Measurements from ENCODE around the gene DRD2.

DNA sequence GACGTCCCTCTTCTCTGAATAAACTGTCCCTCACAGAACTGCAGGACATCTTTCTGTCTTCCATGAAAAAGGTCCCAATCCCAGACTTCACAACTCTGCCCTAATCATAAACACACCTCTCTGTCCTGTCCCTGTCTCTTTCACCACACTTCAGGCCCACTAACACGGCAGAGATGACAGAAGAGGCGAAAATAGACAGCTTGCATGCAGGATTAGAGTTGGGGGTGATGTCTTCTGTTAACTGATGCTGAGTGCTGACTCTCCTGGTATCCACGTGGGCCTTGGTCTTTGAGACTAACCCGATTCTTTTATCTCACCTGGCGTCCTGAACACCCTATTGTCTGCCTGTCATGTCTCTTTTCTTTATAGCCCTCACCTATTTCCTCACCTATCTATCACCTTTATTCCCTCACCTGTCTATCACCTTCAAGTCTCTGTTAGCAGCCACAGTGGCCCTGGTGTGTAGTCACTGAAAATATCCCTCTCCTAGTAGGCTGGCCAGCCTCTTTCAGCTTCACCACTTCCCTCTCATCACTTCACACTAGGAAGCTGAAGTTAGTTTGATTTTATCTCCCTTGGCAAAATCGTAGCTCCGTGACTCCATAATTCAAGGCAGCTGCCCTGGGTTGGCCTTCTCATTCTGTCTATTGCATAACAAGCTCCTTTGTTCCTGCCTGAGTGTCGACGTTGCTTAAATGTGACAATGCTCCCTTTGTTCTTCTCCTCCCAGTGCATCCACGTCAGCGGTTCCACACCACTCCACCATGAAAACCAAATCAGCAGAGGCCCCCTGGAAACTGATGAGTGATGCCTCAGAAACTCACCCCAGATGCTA lies 30.6 kb upstream of the DRD2 start:
- TF ChIP-seq, protein P1, sequence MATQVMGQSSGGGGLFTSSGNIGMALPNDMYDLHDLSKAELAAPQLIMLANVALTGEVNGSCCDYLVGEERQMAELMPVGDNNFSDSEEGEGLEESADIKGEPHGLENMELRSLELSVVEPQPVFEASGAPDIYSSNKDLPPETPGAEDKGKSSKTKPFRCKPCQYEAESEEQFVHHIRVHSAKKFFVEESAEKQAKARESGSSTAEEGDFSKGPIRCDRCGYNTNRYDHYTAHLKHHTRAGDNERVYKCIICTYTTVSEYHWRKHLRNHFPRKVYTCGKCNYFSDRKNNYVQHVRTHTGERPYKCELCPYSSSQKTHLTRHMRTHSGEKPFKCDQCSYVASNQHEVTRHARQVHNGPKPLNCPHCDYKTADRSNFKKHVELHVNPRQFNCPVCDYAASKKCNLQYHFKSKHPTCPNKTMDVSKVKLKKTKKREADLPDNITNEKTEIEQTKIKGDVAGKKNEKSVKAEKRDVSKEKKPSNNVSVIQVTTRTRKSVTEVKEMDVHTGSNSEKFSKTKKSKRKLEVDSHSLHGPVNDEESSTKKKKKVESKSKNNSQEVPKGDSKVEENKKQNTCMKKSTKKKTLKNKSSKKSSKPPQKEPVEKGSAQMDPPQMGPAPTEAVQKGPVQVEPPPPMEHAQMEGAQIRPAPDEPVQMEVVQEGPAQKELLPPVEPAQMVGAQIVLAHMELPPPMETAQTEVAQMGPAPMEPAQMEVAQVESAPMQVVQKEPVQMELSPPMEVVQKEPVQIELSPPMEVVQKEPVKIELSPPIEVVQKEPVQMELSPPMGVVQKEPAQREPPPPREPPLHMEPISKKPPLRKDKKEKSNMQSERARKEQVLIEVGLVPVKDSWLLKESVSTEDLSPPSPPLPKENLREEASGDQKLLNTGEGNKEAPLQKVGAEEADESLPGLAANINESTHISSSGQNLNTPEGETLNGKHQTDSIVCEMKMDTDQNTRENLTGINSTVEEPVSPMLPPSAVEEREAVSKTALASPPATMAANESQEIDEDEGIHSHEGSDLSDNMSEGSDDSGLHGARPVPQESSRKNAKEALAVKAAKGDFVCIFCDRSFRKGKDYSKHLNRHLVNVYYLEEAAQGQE (IDR thresholded peaks at IDR 0.05; ENCODE audit: low read depth): no peak
- TF ChIP-seq EP300 (IDR thresholded peaks at IDR 0.05; ENCODE audit: borderline replicate concordance): no peak
- no peak for TF ChIP-seq YY1 (IDR thresholded peaks at IDR 0.05; ENCODE audit: low read depth)
- no peak for TF ChIP-seq TCF12 (IDR thresholded peaks at IDR 0.05; ENCODE audit: low read depth)
- TF ChIP-seq, protein P2, sequence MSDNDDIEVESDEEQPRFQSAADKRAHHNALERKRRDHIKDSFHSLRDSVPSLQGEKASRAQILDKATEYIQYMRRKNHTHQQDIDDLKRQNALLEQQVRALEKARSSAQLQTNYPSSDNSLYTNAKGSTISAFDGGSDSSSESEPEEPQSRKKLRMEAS (IDR thresholded peaks at IDR 0.05): no peak

All from Ishikawa (cell line).